ENCODE results near the gene BIN1. TPM values are rescaled to one million over a fixed set of nuclear protein-coding genes. Genes with fewer than 3 reads are reported as not detected.

Gene BIN1
- polyA plus RNA-seq, 1 donor (not counting 4 experiments of a cell fraction or from before 2014, with no cell fraction given) = 5.4 TPM

GRCh38 chr2:127098711-127099110 lies 8.2 kb downstream of the BIN1 start:
- Histone ChIP-seq H3K9ac (ENCODE audit: control insufficient read depth, extremely low read depth, insufficient read depth, low read length) (no peak overlapping the region), H4K20me1 (ENCODE audit: control insufficient read depth, extremely low read depth, insufficient read depth, low read length) (no peaks in the 10 kb centered on the region), H3K79me2 (ENCODE audit: control insufficient read depth, insufficient read depth, low read length) (no peaks in the 10 kb centered on the region), H3K4me1 (ENCODE audit: control insufficient read depth, extremely low read depth, insufficient read depth, low read length) (peaks cover 5% of the 10 kb centered on the region), H3K27ac (ENCODE audit: control insufficient read depth, insufficient read depth, low read length) (no peak overlapping the region), H3K9me3 (ENCODE audit: control insufficient read depth, low read depth, low read length) (no peaks in the 10 kb centered on the region), H3K36me3 (ENCODE audit: control insufficient read depth in 2 of 2, extremely low read depth in 1 of 2, insufficient read depth in 2 of 2, low read length in 2 of 2) (no peaks in the 10 kb centered on the region), H3K4me3 (ENCODE audit: control insufficient read depth in 2 of 3, extremely low read depth in 1 of 3, insufficient read depth in 2 of 3, low read depth in 1 of 3, low read length in 3 of 3) (no peak overlapping the region), H3K9me1 (ENCODE audit: control insufficient read depth, extremely low read depth, insufficient read depth, low read length) (no peaks in the 10 kb centered on the region), H3K27me3 (ENCODE audit: control insufficient read depth, extremely low read depth, insufficient read depth, low read length) (no peaks in the 10 kb centered on the region), H3K4me2 (ENCODE audit: control insufficient read depth, extremely low read depth, insufficient read depth, low read depth, low read length) (no peak overlapping the region), H2AFZ (ENCODE audit: control insufficient read depth, low read length) (no peak overlapping the region)
- FAIRE-seq = no peak
- dilution Hi-C loops (cut with MboI; ENCODE audit: extremely low pct_ligation_motif_present, low sequenced_read_pairs) = no loop called here
- no peak for DNase-seq (ENCODE audit: low read depth, low spot score)
- TF ChIP-seq CTCF (optimal IDR thresholded peaks at IDR 0.05 in 1 of 3, IDR thresholded peaks at IDR 0.05 in 1 of 3, conservative IDR thresholded peaks at IDR 0.05 in 1 of 3; ENCODE audit: extremely low read depth in 1 of 3, insufficient read depth in 2 of 3, low read length in 3 of 3) = no peak
- TF ChIP-seq EZH2 (IDR thresholded peaks at IDR 0.05; ENCODE audit: low read length) = no peak

GRCh38 chr2:127097841-127098651 lies 8.9 kb downstream of the BIN1 start:
- Histone ChIP-seq H3K27me3 (ENCODE audit: control insufficient read depth, extremely low read depth, insufficient read depth, low read length) (no peaks in the 10 kb centered on the region), H3K9me3 (ENCODE audit: control insufficient read depth, low read depth, low read length) (no peaks in the 10 kb centered on the region), H3K36me3 (ENCODE audit: control insufficient read depth in 2 of 2, extremely low read depth in 1 of 2, insufficient read depth in 2 of 2, low read length in 2 of 2) (no peaks in the 10 kb centered on the region), H3K4me3 (ENCODE audit: control insufficient read depth in 2 of 3, extremely low read depth in 1 of 3, insufficient read depth in 2 of 3, low read depth in 1 of 3, low read length in 3 of 3) (no peak overlapping the region), H3K79me2 (ENCODE audit: control insufficient read depth, insufficient read depth, low read length) (no peaks in the 10 kb centered on the region), H3K4me2 (ENCODE audit: control insufficient read depth, extremely low read depth, insufficient read depth, low read depth, low read length) (no peak overlapping the region), H4K20me1 (ENCODE audit: control insufficient read depth, extremely low read depth, insufficient read depth, low read length) (no peaks in the 10 kb centered on the region), H3K9ac (ENCODE audit: control insufficient read depth, extremely low read depth, insufficient read depth, low read length) (no peak overlapping the region), H2AFZ (ENCODE audit: control insufficient read depth, low read length) (no peak overlapping the region), H3K4me1 (ENCODE audit: control insufficient read depth, extremely low read depth, insufficient read depth, low read length) (peaks cover 5% of the 10 kb centered on the region), H3K27ac (ENCODE audit: control insufficient read depth, insufficient read depth, low read length) (no peak overlapping the region), H3K9me1 (ENCODE audit: control insufficient read depth, extremely low read depth, insufficient read depth, low read length) (no peaks in the 10 kb centered on the region)
- TF ChIP-seq EZH2 (IDR thresholded peaks at IDR 0.05; ENCODE audit: low read length) (no peak), CTCF (optimal IDR thresholded peaks at IDR 0.05 in 1 of 3, IDR thresholded peaks at IDR 0.05 in 1 of 3, conservative IDR thresholded peaks at IDR 0.05 in 1 of 3; ENCODE audit: extremely low read depth in 1 of 3, insufficient read depth in 2 of 3, low read length in 3 of 3) (no peak)
- FAIRE-seq = no peak
- dilution Hi-C loops (cut with MboI; ENCODE audit: extremely low pct_ligation_motif_present, low sequenced_read_pairs) = no loop called here
- no peak for DNase-seq (ENCODE audit: low read depth, low spot score)
